Loucy (cell line): ENCODE results near the gene ATF2.

Experiments
- CTCF ChIP-seq: fragments of 200-600 bp; sonication (generic); conservative IDR thresholded peaks from 2 replicates; pipeline ENCODE4 v1.5.1; 2014; ENCODE audit warnings: mild to moderate bottlenecking, antibody characterized with exemption, low read length
- EZH2phosphoT487 ChIP-seq: fragments of 200-600 bp; IDR thresholded peaks from 2 replicates; pipeline ENCODE4 v1.6.1; 2018; ENCODE audit warnings: antibody characterized with exemption, mild to moderate bottlenecking, moderate library complexity, borderline replicate concordance

- TF ChIP-seq CTCF (peak; percentile 76), EZH2phosphoT487 (no peak)
These were observed 19.4 kb upstream of the ATF2 start for GRCh38 chr2:175187378-175187777.
